Testis (tissue), 3 donors: Measurements from ENCODE around the gene CD83. TPM values are rescaled to one million over a fixed set of nuclear protein-coding genes. Genes with fewer than 3 reads are reported as not detected.

Source experiments
- DNase-seq: peaks from one replicate; pipeline ENCODE4 v3.0.0-alpha.2; 2019
- H3K27ac ChIP-seq, 2 donors: fragments of 200-600 bp; sonication (generic); one replicate each; pipeline ENCODE4 v1.5.1; 2019
- H3K27me3 ChIP-seq: fragments of 200-600 bp; sonication (generic); one replicate; pipeline ENCODE4 v1.5.1; 2019
- H3K36me3 ChIP-seq: fragments of 200-600 bp; sonication (generic); one replicate; pipeline ENCODE4 v1.5.1; 2017; ENCODE audit warnings: low read depth; ENCODE audit errors: missing control alignments
- H3K4me1 ChIP-seq: fragments of 200-600 bp; sonication (generic); one replicate; pipeline ENCODE4 v1.5.1; 2019
- H3K4me3 ChIP-seq, 2 donors: fragments of 200-600 bp; sonication (generic); one replicate each; pipeline ENCODE4 v1.5.1; 2017 to 2019
- H3K9me3 ChIP-seq: fragments of 200-600 bp; sonication (generic); one replicate; pipeline ENCODE4 v1.5.1; 2017
- POLR2A ChIP-seq: fragments of 450-650 bp; IDR thresholded peaks from one replicate; pipeline ENCODE4 v1.6.1; 2017; ENCODE audit warnings: antibody characterized with exemption, mild to moderate bottlenecking, moderate library complexity
- WGBS, 2 donors: methylation state at CpG; one replicate each; pipeline ENCODE4 v1.1.5; 2018; 5-methylcytosine and 5-hydroxymethylcytosine counted together
- intact Hi-C: fragments of 100-400 bp; cut with DNase I; formaldehyde crosslinking; loops from one replicate; pipeline ENCODE4 v1.15.1; 2023; ENCODE audit warnings: low total_unique reads
- polyA plus RNA-seq: library from polyadenylated mRNA; stranded (reverse); fragments of 350-450 nt; fragmentation: Illumina TruSeq; extraction: RNeasy Lipid Tissue Mini Kit (QIAGEN cat#74804); gene quantifications from one replicate; pipeline ENCODE4 v1.2.3, GENCODE V29; 2014; ENCODE audit warnings: low read depth, low replicate concordance; ENCODE audit not compliant: insufficient read depth
- total RNA-seq, 2 donors: library from RNA; depleted of rRNA; stranded (reverse); fragments of >200 nt; gene quantifications; one replicate each; pipeline ENCODE4 v1.2.3, GENCODE V29; 2016
- TF ChIP-seq, protein P1 (sequence below), 3 experiments: fragments of 450-650 bp in 2 of 3; fragments of 200-600 bp in 1 of 3; sonication (generic) in 1 of 3; IDR thresholded peaks; one replicate each; pipeline ENCODE4 v1.5.1; 2016 to 2019; ENCODE audit warnings: antibody characterized with exemption in 3 of 3, mild to moderate bottlenecking in 2 of 3, moderate library complexity in 1 of 3

Gene CD83
- total and polyA plus RNA-seq, 3 donors from 2014 or later: 5.6 to 12.2 (median 6.2) TPM

DNA sequence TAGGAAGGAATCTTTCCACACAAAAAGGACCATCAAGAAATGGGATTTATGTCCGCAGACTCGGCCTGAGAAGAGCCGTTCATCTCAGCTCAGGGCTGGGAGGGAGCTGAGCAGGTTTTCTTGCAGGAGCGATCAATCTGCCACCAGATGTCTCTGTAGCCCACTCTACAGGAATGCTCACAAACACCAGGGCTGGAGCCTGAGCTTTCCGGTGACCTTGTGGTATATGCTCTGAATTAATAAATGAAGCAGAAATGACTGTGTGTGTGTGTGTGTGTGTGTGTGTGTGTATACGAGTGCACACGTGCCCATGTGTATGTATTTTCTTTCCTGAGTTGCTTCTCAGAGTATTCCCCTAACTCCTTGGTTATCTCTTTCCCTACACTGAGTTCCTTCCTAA is 12.0 kb downstream of the CD83 start:
- H3K4me1 ChIP-seq: no peaks in the 10 kb centered on the region
- no peaks in the 10 kb centered on the region for H3K36me3 ChIP-seq
- 40 to 41% methylated on average over 7 of the region's 7 CpGs for WGBS, 2 donors
- no peaks in the 10 kb centered on the region for H3K9me3 ChIP-seq
- no peaks in the 10 kb centered on the region for H3K27me3 ChIP-seq
- TF ChIP-seq POLR2A: no peak
- TF ChIP-seq, protein P1, sequence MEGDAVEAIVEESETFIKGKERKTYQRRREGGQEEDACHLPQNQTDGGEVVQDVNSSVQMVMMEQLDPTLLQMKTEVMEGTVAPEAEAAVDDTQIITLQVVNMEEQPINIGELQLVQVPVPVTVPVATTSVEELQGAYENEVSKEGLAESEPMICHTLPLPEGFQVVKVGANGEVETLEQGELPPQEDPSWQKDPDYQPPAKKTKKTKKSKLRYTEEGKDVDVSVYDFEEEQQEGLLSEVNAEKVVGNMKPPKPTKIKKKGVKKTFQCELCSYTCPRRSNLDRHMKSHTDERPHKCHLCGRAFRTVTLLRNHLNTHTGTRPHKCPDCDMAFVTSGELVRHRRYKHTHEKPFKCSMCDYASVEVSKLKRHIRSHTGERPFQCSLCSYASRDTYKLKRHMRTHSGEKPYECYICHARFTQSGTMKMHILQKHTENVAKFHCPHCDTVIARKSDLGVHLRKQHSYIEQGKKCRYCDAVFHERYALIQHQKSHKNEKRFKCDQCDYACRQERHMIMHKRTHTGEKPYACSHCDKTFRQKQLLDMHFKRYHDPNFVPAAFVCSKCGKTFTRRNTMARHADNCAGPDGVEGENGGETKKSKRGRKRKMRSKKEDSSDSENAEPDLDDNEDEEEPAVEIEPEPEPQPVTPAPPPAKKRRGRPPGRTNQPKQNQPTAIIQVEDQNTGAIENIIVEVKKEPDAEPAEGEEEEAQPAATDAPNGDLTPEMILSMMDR (IDR thresholded peaks at IDR 0.05): peak in 2 of 3 experiments; percentile 24 to 47
- H3K27ac ChIP-seq: no peak overlapping the region
- peak; percentile 77 for DNase-seq
- intact Hi-C loops: no loop called here
- H3K4me3 ChIP-seq: no peak overlapping the region

DNA sequence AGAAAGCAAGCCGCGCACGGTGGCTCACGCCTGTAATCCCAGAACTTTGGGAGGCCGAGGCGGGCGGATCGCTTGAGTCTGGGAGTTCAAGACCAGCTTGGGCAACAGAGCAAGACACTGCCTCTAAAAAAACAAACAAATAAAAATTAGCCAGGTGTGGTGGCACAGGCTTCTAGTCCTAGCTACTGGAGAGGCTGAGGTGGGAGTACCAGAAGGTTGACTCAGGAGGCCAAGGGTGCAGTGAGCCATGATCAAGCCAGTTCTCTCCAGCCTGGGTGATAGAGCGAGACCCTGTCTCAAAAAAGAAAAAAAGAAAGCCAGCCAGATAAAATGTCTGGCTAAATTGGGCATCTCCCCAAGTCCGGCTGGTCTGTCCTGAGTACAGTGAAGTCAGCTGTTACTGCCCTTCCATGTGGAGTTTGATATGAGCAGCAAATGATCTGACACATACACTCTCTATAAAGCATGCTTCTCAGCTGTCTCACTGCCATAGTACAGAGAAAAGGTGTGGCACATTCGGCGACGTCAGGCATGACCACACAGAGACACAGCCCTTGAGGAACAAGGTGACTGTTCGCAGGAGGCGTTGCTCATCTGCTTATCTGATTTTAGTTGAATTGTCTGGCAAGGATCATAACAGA is 13.0 kb downstream of the CD83 start:
- intact Hi-C loops: no loop called here
- no peak overlapping the region for H3K27ac ChIP-seq
- TF ChIP-seq, protein P1 (IDR thresholded peaks at IDR 0.05): no peak
- no peak for TF ChIP-seq POLR2A
- no peaks in the 10 kb centered on the region for H3K4me1 ChIP-seq
- no peak for DNase-seq
- no peaks in the 10 kb centered on the region for H3K9me3 ChIP-seq
- WGBS, 2 donors: 91% methylated on average over 15 of the region's 15 CpGs
- H3K36me3 ChIP-seq: no peaks in the 10 kb centered on the region
- H3K4me3 ChIP-seq: no peak overlapping the region
- H3K27me3 ChIP-seq: no peaks in the 10 kb centered on the region

DNA sequence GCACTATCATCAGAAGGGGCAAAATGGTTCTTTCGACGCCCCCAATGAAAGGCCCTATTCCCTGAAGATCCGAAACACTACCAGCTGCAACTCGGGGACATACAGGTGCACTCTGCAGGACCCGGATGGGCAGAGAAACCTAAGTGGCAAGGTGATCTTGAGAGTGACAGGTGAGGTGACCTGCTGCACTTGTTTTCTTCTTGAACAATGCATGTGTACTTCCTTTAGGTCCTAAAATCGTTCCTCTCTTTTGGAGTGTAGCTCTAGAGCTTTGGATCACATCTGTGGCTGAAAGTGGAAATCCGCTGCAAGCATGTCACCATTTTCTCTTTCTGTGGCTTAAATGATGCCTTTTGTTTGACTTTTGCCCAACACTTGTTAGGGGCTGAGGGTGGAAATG is 14.0 kb downstream of the CD83 start:
- no peak for TF ChIP-seq POLR2A
- TF ChIP-seq, protein P1 (IDR thresholded peaks at IDR 0.05): no peak
- Histone ChIP-seq H3K27me3 (no peaks in the 10 kb centered on the region), H3K9me3 (no peaks in the 10 kb centered on the region), H3K27ac (no peak overlapping the region), H3K4me1 (no peaks in the 10 kb centered on the region), H3K4me3 (no peak overlapping the region), H3K36me3 (no peaks in the 10 kb centered on the region)
- intact Hi-C loops: no loop called here
- no peak for DNase-seq
- 94 to 97% methylated on average over 7 of the region's 7 CpGs for WGBS, 2 donors

DNA sequence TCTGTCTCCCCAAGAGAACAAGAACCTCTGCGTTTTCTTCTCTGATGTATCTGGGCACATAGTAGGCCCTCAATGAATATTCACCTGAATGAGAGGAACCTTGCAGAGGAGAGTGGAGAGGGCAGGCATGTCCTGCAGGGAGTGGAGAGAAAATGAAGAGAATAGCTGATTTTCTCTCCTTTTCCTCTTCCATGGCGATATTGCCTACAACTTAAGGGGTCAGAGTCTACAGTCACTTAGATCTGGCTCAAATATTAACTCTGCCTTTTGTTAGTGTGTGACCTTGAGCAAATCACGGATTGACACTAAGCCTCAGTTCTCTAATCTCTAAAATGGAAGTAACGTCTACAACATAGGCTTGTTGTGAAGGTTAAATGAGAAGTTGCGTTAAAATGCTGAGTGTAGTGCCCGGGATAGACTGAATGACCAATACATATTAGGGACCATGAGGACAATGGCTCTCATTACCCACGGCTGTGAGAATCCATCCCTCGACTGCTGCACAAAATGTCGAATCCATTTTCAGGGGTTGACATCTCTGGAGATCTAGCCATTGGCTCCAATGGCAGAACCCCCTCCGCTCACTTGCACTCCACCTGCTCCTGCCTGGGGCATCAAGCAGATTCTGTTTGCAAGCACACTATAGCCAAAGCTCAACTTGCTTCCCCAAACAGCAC is 14.8 kb downstream of the CD83 start:
- Histone ChIP-seq H3K27me3 (no peaks in the 10 kb centered on the region), H3K4me3 (no peak overlapping the region), H3K4me1 (no peaks in the 10 kb centered on the region), H3K36me3 (no peaks in the 10 kb centered on the region), H3K9me3 (no peaks in the 10 kb centered on the region), H3K27ac (no peak overlapping the region)
- TF ChIP-seq POLR2A: no peak
- TF ChIP-seq, protein P1 (IDR thresholded peaks at IDR 0.05): no peak
- WGBS, 2 donors: 89 to 90% methylated on average over 10 of the region's 10 CpGs
- no peak for DNase-seq
- intact Hi-C loops: no loop called here

DNA sequence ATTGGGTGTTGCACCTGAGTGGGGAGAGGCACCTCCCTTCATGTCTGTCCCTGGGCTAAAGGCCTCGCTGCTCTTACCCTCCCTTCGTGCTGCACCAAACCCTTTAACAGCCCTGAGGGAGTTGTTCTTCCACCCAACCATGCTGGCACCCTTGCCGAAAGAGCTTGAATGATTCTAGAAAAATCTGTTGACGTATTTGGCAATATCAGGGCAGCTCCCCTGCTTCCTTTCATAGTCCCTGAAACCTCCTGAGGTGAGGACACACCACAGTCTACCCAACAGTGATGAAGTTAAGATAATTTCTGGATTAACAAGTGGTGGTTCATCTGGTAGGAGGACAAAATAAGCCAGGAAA is 15.3 kb downstream of the CD83 start:
- DNase-seq: no peak
- no peaks in the 10 kb centered on the region for H3K9me3 ChIP-seq
- TF ChIP-seq POLR2A: no peak
- TF ChIP-seq, protein P1 (IDR thresholded peaks at IDR 0.05): no peak
- intact Hi-C loops: no loop called here
- no peak overlapping the region for H3K27ac ChIP-seq
- H3K4me1 ChIP-seq: no peaks in the 10 kb centered on the region
- no peak overlapping the region for H3K4me3 ChIP-seq
- no peaks in the 10 kb centered on the region for H3K36me3 ChIP-seq
- WGBS, 2 donors: 77 to 90% methylated on average over 4 of the region's 4 CpGs
- H3K27me3 ChIP-seq: no peaks in the 10 kb centered on the region
